ENCODE results near the gene BYSL. TPM values are rescaled to one million over a fixed set of nuclear protein-coding genes. Genes with fewer than 3 reads are reported as not detected.

The BYSL gene
- total and polyA plus RNA-seq, 2 donors (not counting 3 experiments of a cell fraction or from before 2014, with no cell fraction given) = 33.1 to 41.8 TPM

DNA sequence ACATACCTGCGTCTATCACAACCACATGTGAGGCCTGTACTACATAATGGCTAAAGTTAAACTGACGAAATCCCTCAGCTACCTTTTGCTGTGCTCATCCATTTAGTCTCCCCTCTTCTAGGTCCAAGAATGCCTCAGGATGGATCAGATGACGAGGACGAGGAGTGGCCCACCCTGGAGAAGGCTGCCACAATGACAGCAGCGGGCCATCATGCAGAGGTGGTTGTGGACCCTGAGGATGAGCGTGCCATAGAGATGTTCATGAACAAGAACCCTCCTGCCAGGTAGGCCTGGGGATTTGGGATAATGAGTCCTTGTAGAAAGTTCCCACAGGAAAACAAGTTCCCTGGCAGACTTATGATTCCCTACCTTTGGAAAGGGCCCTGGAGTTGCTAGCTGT is 6.0 kb downstream of the BYSL start:
- FAIRE-seq (no peak), DNase-seq (ENCODE audit: low read depth, low spot score) (no peak)
- TF ChIP-seq POLR2AphosphoS5 (IDR thresholded peaks at IDR 0.05; ENCODE audit: insufficient read depth, low read depth, low read length) (no peak), FOS (IDR thresholded peaks at IDR 0.05; ENCODE audit: borderline replicate concordance, insufficient read depth, low read length) (no peak), POLR2A (IDR thresholded peaks at IDR 0.05; ENCODE audit: low read depth, low read length) (no peak), CTCF (IDR thresholded peaks at IDR 0.05; ENCODE audit: extremely low read depth in 1 of 2, insufficient read depth in 1 of 2, low read depth in 1 of 2, low read length in 2 of 2) (no peak), MYC (IDR thresholded peaks at IDR 0.05; ENCODE audit: low read depth, low read length) (no peak), EZH2 (IDR thresholded peaks at IDR 0.05; ENCODE audit: borderline replicate concordance, low read depth, low read length, severe bottlenecking) (no peak), GATA2 (IDR thresholded peaks at IDR 0.05; ENCODE audit: insufficient read depth, insufficient read length, low read depth, low read length) (no peak), JUN (IDR thresholded peaks at IDR 0.05; ENCODE audit: borderline replicate concordance, insufficient read depth, insufficient read length, low read depth) (no peak)
- TF ChIP-seq, protein P1, sequence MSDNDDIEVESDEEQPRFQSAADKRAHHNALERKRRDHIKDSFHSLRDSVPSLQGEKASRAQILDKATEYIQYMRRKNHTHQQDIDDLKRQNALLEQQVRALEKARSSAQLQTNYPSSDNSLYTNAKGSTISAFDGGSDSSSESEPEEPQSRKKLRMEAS (IDR thresholded peaks at IDR 0.05; ENCODE audit: insufficient read depth, insufficient read length) = no peak
- H2AFZ ChIP-seq (ENCODE audit: low read depth, low read length) = no peak overlapping the region
- POLR2A ChIA-PET = no interaction called here
- H3K9ac ChIP-seq (replicated peaks; ENCODE audit: extremely low read depth, insufficient read depth, low read length) = no peak overlapping the region
- H4K20me1 ChIP-seq (replicated peaks; ENCODE audit: control insufficient read depth, extremely low read depth, insufficient read depth, low read length) = no peaks in the 10 kb centered on the region
- no peaks in the 10 kb centered on the region for H3K9me3 ChIP-seq (replicated peaks; ENCODE audit: control insufficient read depth, insufficient read depth, low read length)
- no TSS peak for BruUV-seq (replicated peaks)
- H3K4me2 ChIP-seq (ENCODE audit: insufficient read depth, low read length) = no peak overlapping the region
- no peaks in the 10 kb centered on the region for H3K9me1 ChIP-seq (replicated peaks; ENCODE audit: control insufficient read depth, extremely low read depth, insufficient read depth, low read length)
- H3K27ac ChIP-seq (ENCODE audit: insufficient read depth, low read depth, low read length) = no peak overlapping the region
- H3K36me3 ChIP-seq (ENCODE audit: control insufficient read depth in 2 of 2, extremely low read depth in 1 of 2, insufficient read depth in 2 of 2, low read length in 2 of 2) = peaks cover 24 to 40% of the 10 kb centered on the region in 2 experiments
- no peaks in the 10 kb centered on the region for H3K27me3 ChIP-seq (ENCODE audit: control insufficient read depth in 2 of 2, insufficient read depth in 2 of 2, low read length in 2 of 2)
- dilution Hi-C loops (cut with MboI; ENCODE audit: extremely low pct_ligation_motif_present, low sequenced_read_pairs) (no loop called here), intact Hi-C loops (cut with micrococcal nuclease) (no loop called here)
- H3K4me3 ChIP-seq (replicated peaks in 1 of 3; ENCODE audit: insufficient read depth in 1 of 3, low read depth in 1 of 3, low read length in 3 of 3) = no peak overlapping the region
- H3K4me1 ChIP-seq (ENCODE audit: control insufficient read depth, extremely low read depth, insufficient read depth, low read length) = peaks cover 14% of the 10 kb centered on the region
- H3K79me2 ChIP-seq (ENCODE audit: control insufficient read depth, insufficient read depth, low read length) = peaks cover 50% of the 10 kb centered on the region
- CTCF ChIA-PET = interaction anchor here (1.3 to 2.1 kb wide), 3 partner anchors 9 to 126 kb away, joined by 4 to 7 read pairs (median 5); no protein-coding TSS in a partner anchor

Data from endothelial cell of umbilical vein (primary cell).